ENCODE measurements around the gene HSD17B14.

DNA sequence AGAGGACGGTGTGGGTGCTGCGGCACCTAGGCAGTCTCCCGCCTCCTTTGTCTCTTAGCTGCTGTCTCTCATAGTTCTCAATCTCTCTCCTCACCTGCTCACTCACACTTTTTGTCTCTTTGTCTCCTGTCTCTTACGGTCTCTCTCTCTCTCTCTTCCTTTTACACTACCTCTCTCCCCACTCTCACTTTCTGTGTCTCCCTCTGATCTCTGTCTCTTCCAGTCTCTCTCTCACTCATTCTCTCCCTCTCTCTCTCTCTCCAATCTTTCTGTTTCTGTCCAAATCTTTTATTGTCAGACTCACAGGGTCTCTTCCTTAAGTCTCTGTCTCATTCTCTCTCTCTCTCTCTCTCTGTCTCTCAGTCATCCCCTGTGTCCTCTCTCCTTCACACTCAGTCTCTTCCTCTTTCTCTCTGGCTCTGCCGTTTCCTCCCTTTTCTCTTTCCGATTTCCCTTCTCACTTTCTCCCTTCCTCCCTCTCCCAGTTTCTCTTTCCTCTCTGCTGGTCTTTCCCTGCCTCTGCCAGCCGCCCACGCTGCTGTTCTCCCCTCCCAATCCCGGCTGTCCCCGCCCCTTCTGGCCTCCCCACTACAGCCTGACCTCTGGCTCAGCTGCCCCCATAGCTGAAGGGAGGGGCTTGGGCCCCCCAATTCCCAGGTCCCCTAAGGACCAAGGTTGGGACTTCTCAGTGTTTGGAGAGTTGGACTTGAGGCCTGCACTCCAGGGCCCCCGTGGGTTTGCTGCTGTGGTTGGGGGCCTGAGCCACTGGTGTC, 32.0 kb upstream of the HSD17B14 start, which contains the start of gene PLEKHA4:
- no peak for TF ChIP-seq HOXA7 (CRISPR knock-in tag; IDR thresholded peaks at IDR 0.05)
- TF ChIP-seq, protein P1, sequence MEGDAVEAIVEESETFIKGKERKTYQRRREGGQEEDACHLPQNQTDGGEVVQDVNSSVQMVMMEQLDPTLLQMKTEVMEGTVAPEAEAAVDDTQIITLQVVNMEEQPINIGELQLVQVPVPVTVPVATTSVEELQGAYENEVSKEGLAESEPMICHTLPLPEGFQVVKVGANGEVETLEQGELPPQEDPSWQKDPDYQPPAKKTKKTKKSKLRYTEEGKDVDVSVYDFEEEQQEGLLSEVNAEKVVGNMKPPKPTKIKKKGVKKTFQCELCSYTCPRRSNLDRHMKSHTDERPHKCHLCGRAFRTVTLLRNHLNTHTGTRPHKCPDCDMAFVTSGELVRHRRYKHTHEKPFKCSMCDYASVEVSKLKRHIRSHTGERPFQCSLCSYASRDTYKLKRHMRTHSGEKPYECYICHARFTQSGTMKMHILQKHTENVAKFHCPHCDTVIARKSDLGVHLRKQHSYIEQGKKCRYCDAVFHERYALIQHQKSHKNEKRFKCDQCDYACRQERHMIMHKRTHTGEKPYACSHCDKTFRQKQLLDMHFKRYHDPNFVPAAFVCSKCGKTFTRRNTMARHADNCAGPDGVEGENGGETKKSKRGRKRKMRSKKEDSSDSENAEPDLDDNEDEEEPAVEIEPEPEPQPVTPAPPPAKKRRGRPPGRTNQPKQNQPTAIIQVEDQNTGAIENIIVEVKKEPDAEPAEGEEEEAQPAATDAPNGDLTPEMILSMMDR (IDR thresholded peaks at IDR 0.05), result no peak
- no peak for TF ChIP-seq RAD21 (conservative IDR thresholded peaks at IDR 0.05 in 1 of 2, IDR thresholded peaks at IDR 0.05 in 1 of 2)
- no peak for TF ChIP-seq POLR2A (IDR thresholded peaks at IDR 0.05; ENCODE audit: low read length)
- TF ChIP-seq ELK1 (IDR thresholded peaks at IDR 0.05; ENCODE audit: low read depth, low read length), result no peak
- TF ChIP-seq KDM1A (IDR thresholded peaks at IDR 0.05; ENCODE audit: low read depth), result no peak
- TF ChIP-seq ZFP36 (IDR thresholded peaks at IDR 0.05; ENCODE audit: borderline replicate concordance, partially characterized antibody), result no peak
- TF ChIP-seq NR3C1 (IDR thresholded peaks at IDR 0.05), result no peak
